Activated CD4-positive, alpha-beta memory T cell treated with anti-CD3 and anti-CD28 coated beads, Interleukin-2, amount 10 ng/mL, durations not matched to agents 7 days and 5 days (primary cell): ENCODE results near the gene SLC2A10. TPM values are rescaled to one million over a fixed set of nuclear protein-coding genes. Genes with fewer than 3 reads are reported as not detected.

Experiments
- CTCF ChIA-PET: fragments of 350-600 bp; sonication (Branson Sonifier 250); formaldehyde crosslinking; loops from one replicate; lab custom pipeline; 2021; ENCODE audit warnings: antibody characterized with exemption, inconsistent platforms; lab: Charles Lee
- POLR2A ChIA-PET: fragments of 350-600 bp; sonication (Branson Sonifier 250); formaldehyde crosslinking; loops from one replicate; lab custom pipeline; 2021; ENCODE audit warnings: antibody characterized with exemption; lab: Charles Lee
- DNase-seq: peaks from one replicate; pipeline ENCODE4 v3.0.0-alpha.2; 2020
- H3K27ac Mint-ChIP-seq: one replicate; pipeline ENCODE4 v1.8.0; 2021; ENCODE audit warnings: mild to moderate bottlenecking, mixed read lengths
- H3K27me3 Mint-ChIP-seq: one replicate; pipeline ENCODE4 v1.8.0; 2021; ENCODE audit warnings: mixed read lengths
- H3K36me3 Mint-ChIP-seq: one replicate; pipeline ENCODE4 v1.8.0; 2021; ENCODE audit warnings: low read depth, mixed read lengths
- H3K4me1 Mint-ChIP-seq: one replicate; pipeline ENCODE4 v1.8.0; 2021; ENCODE audit warnings: mixed read lengths
- H3K4me3 Mint-ChIP-seq: one replicate; pipeline ENCODE4 v1.8.0; 2021; ENCODE audit warnings: mild to moderate bottlenecking, mixed read lengths
- H3K9me3 Mint-ChIP-seq: one replicate; pipeline ENCODE4 v1.8.0; 2021; ENCODE audit warnings: mixed read lengths
- total RNA-seq, 2 experiments: library from RNA; stranded (reverse); gene quantifications; one replicate each; pipeline ENCODE4 v1.2.3, GENCODE V29; 2021

Gene SLC2A10
- total RNA-seq, 2 experiments from 2014 or later, result not detected

DNA sequence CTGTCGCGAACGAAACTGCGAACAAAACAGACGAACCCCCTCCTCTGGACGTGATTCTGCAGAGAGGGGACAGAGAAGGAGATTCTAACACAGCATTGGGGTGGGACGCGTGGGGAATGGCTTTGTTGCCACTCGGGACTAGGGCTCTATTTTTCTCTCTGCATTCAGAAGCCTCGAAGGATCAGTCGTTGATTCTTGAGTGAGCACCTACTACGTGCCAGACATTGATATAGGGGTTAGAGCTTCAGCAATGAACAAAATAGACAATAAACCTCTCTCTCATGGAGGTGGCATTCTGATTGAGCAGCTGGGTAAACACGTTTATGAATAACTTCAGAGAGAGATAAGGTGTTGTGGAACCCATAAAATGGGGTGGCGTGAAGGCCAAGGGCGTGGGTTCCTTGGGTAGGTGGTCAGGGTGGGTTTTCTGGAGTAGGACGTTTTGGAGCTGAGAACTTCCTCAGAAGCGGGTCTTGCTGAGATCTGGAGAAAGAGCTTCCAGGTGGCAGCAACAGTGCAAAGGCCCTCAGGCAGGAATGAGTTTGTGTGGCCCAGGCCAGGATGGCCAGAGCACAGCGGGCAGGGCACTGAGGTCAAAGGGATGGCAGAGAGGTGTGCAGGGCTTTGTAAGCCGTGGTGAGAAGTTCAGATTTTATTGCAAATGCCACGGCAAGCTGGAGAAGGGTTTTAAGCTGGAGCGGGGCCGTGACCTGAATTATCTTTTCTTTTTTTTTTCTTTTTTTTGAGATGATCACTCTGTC lies 884 bp downstream of the SLC2A10 start:
- H3K4me3 Mint-ChIP-seq, result no peak overlapping the region
- H3K4me1 Mint-ChIP-seq, result peaks cover 2% of the 10 kb centered on the region
- CTCF ChIA-PET, result no interaction called here
- peaks cover 52% of the 10 kb centered on the region for H3K27me3 Mint-ChIP-seq
- no peak for DNase-seq
- H3K36me3 Mint-ChIP-seq, result no peaks in the 10 kb centered on the region
- POLR2A ChIA-PET, result no interaction called here
- H3K9me3 Mint-ChIP-seq, result no peaks in the 10 kb centered on the region
- no peak overlapping the region for H3K27ac Mint-ChIP-seq

DNA sequence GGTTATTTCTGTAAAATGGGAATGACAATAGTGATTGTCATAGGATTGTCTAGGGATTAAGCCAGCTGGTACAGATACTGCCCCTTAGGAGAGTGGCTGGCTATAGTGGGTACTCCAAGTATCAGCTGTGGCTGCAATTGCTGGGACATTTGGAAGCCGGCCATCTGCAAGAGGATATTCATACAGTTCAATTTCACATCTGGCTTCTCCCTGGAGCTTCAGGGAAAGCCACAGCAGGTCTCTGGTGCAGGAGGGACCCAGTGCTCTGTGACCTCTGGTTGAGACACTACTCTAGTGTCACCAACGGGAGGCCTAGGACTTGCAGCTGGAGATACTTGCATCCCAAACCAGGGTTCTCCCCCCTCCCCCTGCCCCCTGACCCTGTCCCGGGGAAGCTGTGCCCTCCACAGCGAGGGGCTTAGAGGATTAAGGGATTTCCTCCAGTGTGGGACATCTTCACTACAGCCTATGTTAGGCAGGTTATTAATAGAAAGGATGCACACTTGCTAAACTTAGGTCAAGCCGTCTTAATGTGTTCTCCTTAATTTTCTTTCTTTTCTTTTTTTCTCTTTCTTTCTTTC lies 2.7 kb downstream of the SLC2A10 start:
- Mint-ChIP-seq H3K4me3 (no peak overlapping the region), H3K27me3 (peaks cover 43% of the 10 kb centered on the region), H3K4me1 (peaks cover 2% of the 10 kb centered on the region), H3K9me3 (no peaks in the 10 kb centered on the region), H3K36me3 (no peaks in the 10 kb centered on the region), H3K27ac (no peak overlapping the region)
- POLR2A ChIA-PET, result no interaction called here
- CTCF ChIA-PET, result interaction anchor here (0.9 kb wide), 1 partner anchor 8 kb away, joined by 3 read pairs; no protein-coding TSS in a partner anchor
- DNase-seq, result no peak

DNA sequence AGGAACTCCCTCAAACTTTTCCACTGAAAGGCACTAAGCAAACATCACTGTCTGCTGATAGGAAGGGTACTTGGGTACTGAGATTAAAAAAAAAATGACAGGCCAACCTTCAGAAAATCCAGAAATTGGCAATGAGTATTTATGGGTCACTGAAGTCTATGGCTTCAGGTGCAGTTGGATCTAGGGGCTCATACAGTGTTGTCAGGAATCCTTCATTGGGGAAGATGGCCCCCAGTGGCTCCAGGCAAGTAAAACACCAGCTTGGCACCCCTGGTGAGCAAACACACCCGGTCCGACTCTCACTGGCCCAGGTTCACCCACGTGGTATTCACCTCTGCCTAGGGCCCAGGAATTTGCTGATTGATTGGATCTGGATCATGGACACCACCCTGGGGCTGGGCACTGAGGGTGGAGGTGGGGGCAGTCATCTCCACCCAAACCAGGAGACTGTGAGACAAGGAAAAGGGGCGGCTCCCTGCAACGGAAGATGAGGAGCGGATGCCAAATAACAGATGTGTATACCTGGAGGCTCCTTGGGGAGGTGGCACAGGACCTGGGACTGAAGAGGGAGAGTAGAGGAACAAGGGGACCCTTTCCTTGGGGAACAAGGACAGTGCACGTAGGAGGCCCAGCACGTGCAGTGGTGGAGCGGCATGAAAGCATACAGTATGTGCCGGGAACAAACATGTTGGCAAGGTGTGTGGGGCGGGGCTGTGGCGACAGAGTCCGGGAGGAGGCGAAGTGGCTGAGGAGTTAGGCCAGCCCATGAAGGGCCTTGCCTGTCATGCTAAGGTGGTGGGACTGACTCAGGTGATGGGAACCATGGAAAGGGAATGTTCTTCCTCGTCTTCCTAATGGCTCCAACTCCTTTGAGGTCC lies 4.7 kb downstream of the SLC2A10 start:
- CTCF ChIA-PET, result no interaction called here
- DNase-seq, result no peak
- Mint-ChIP-seq H3K27ac (no peak overlapping the region), H3K36me3 (no peaks in the 10 kb centered on the region), H3K4me1 (no peaks in the 10 kb centered on the region), H3K9me3 (no peaks in the 10 kb centered on the region), H3K4me3 (no peak overlapping the region), H3K27me3 (peaks cover 22% of the 10 kb centered on the region)
- POLR2A ChIA-PET, result no interaction called here

DNA sequence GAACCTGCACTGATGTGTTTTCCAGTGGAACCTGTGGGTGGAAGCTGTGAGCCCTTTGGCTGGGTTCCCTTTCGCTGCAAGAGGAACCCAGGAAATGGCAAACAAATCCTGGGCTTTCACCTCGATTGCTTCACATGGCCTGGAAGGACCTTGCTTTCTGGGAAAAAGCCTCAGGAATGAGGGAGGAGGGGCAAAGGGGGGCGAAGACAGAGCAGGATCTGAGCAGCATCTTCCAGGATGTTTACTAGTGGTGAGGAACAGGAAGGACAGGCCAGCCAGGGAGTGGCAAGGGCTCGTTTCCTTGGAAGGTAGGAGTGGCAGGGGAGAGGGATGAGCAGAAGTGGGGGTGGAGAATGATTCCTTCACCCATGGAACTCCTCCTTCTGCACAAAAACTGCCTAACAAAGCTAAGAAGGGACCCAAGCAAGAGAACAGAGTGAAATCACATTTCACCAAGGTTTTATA lies 5.9 kb downstream of the SLC2A10 start:
- H3K4me1 Mint-ChIP-seq, result no peaks in the 10 kb centered on the region
- ChIA-PET CTCF (no interaction called here), POLR2A (no interaction called here)
- H3K9me3 Mint-ChIP-seq, result peaks cover 2% of the 10 kb centered on the region
- no peak overlapping the region for H3K4me3 Mint-ChIP-seq
- DNase-seq, result no peak
- no peaks in the 10 kb centered on the region for H3K36me3 Mint-ChIP-seq
- H3K27ac Mint-ChIP-seq, result no peak overlapping the region
- H3K27me3 Mint-ChIP-seq, result peaks cover 16% of the 10 kb centered on the region

DNA sequence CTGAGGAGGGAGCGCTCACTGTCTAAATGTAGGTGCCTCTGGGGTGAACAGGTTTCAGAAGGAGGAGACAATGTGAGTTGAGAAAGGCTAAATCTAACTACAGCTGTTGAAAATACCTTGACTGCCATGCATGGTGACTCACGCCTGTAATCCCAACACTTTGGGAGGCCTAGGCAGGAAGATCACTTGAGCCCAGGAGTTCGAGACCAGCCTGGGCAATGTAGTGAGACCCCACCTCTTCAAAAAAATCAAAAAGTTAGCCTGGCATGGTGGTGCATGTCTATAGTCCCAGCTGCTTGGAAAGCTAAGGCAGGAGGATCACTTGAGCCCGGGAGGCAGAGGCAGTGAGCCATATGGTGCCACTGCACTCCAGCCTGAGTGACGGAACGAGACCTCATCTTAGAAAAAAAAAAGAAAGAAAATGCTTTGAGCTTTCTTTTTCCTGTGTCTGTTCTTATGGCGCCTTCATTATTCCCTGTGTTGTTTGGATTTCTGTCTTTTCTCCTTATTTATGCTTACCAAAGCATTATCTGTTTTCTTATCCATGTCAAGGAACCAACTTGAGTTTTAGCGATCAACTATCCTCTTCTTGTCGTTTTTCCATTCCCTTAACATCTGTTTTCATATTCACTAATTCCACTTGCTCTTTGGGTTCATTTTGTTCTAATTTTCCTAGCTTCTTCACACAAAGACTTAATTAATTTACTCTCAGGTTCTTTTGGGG lies 8.5 kb downstream of the SLC2A10 start:
- H3K27me3 Mint-ChIP-seq, result peaks cover 2% of the 10 kb centered on the region
- H3K4me1 Mint-ChIP-seq, result no peaks in the 10 kb centered on the region
- H3K27ac Mint-ChIP-seq, result no peak overlapping the region
- H3K36me3 Mint-ChIP-seq, result no peaks in the 10 kb centered on the region
- DNase-seq, result no peak
- CTCF ChIA-PET, result no interaction called here
- POLR2A ChIA-PET, result no interaction called here
- peaks cover 2% of the 10 kb centered on the region for H3K9me3 Mint-ChIP-seq
- H3K4me3 Mint-ChIP-seq, result no peak overlapping the region

DNA sequence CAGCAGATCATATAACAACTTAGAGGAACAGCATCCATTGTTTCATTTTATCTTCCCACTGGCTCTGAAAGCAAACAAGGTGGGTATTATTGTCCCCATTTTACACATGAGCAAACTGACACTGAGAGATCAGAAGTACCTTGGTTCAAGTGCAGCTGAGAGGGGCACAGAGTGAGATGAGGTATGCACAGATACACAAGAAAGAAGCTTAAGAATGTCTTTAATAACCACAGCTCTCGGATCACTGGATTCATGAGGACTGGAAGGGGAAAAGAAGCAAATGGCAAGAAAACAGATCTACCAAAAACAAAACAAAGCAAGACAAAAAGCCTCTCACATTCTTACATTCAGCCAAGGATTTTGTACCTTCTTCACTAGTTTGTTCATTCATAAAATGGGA lies 10.6 kb downstream of the SLC2A10 start:
- H3K36me3 Mint-ChIP-seq, result no peaks in the 10 kb centered on the region
- ChIA-PET POLR2A (no interaction called here), CTCF (interaction anchor here (0.6 kb wide), 1 partner anchor 39 kb away, joined by 4 read pairs; no protein-coding TSS in a partner anchor)
- H3K4me3 Mint-ChIP-seq, result no peak overlapping the region
- H3K4me1 Mint-ChIP-seq, result no peaks in the 10 kb centered on the region
- H3K27me3 Mint-ChIP-seq, result peaks cover 2% of the 10 kb centered on the region
- peaks cover 2% of the 10 kb centered on the region for H3K9me3 Mint-ChIP-seq
- no peak for DNase-seq
- H3K27ac Mint-ChIP-seq, result no peak overlapping the region

DNA sequence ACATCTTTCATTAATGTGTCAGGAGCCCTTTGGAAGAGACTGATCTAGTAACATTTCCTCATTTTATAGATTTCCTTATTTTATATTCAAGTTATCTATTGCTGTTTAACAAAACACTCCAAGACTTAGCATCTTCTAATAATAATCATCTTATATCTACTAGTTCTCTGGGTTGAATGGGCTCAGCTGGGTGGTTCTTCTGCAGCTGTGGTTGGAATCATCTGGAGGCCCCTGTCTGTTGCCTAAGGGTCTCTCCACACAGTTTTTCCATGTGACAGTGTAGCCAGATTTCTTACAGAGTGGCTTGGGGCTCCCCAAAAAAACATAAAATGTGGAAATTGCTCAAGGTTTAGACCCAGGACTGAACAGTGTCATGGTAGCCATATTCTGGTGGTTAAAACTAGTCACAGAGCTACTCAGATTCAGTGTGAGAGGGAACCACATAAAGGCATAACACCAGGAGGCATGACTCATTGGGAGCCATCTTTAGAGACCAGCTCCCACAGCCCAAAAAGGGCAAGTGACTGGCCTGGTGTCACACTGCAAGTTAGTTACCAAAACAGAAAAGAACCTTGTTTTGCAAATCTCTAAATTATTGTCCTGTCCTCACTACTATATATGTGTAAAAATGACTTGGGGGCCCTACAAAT lies 11.5 kb downstream of the SLC2A10 start:
- CTCF ChIA-PET, result no interaction called here
- no peak overlapping the region for H3K27ac Mint-ChIP-seq
- no peak overlapping the region for H3K4me3 Mint-ChIP-seq
- no peaks in the 10 kb centered on the region for H3K4me1 Mint-ChIP-seq
- H3K9me3 Mint-ChIP-seq, result peaks cover 2% of the 10 kb centered on the region
- no peak for DNase-seq
- H3K27me3 Mint-ChIP-seq, result peaks cover 2% of the 10 kb centered on the region
- no peaks in the 10 kb centered on the region for H3K36me3 Mint-ChIP-seq
- POLR2A ChIA-PET, result no interaction called here

DNA sequence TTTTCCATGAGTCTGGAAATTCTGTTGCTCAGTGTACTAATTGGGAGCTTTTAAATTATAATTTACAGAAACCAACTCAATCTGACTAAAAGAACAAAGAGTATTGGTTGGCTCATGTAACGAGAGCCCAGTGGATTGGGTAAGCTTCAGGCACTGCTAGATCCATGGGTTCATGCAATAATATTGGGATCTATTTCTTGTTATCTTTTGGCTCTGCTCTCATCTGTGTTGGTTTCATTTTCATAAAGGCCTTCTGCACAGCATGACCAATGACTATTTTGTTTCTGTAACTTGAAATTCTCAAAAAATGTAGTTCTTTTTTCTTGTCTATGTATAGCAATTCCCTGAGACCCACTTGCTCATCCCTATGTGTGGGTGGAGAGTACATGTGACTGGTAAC lies 12.0 kb downstream of the SLC2A10 start:
- ChIA-PET POLR2A (no interaction called here), CTCF (no interaction called here)
- Mint-ChIP-seq H3K27me3 (peaks cover 2% of the 10 kb centered on the region), H3K36me3 (no peaks in the 10 kb centered on the region), H3K4me3 (no peak overlapping the region), H3K27ac (no peak overlapping the region), H3K4me1 (no peaks in the 10 kb centered on the region), H3K9me3 (peaks cover 2% of the 10 kb centered on the region)
- no peak for DNase-seq

DNA sequence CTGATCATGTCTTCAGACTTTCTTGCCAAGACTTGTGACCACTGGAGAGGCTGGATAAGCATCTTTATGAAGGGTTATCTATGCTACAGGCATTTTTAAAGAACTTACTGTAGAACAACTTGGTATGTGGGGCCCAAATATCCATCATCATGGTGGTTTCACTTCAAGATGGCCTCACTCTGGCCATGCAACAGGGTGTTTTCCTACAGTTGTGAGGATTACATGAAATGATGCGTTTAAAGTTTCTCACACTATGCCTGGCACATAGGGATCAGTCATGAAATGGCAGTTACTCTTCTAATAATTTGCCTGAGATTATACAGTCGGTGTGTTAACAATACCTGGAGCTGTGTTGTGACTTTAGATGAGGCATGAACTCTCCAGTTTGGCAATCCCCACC lies 13.0 kb downstream of the SLC2A10 start:
- no peak for DNase-seq
- no peaks in the 10 kb centered on the region for H3K27me3 Mint-ChIP-seq
- no peak overlapping the region for H3K4me3 Mint-ChIP-seq
- H3K4me1 Mint-ChIP-seq, result no peaks in the 10 kb centered on the region
- H3K27ac Mint-ChIP-seq, result no peak overlapping the region
- POLR2A ChIA-PET, result no interaction called here
- H3K9me3 Mint-ChIP-seq, result peaks cover 2% of the 10 kb centered on the region
- CTCF ChIA-PET, result interaction anchor here (0.7 to 1.1 kb wide), 2 partner anchors 25 to 26 kb away, joined by 3 to 4 read pairs; no protein-coding TSS in a partner anchor
- no peaks in the 10 kb centered on the region for H3K36me3 Mint-ChIP-seq

DNA sequence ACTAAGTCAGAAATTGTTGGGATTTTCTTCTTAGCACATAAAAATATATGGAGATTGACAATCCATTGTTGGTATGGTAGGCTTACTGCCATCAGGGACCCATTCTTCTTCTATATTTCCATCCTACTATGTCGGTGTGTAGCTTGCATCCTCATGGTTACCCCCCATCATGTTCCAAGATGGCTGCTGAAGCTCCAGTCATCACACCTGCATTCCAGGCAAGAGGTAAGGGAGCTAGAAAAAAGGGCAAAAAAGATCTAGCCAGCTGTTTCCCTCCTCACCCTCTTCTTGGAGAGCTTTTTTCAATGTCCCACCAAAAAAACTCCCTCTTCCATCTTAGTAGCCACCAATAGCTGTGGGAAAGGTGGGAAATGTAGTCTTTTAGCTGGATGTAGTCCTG lies 13.6 kb downstream of the SLC2A10 start:
- POLR2A ChIA-PET, result no interaction called here
- Mint-ChIP-seq H3K4me3 (no peak overlapping the region), H3K27me3 (no peaks in the 10 kb centered on the region), H3K27ac (no peak overlapping the region), H3K9me3 (peaks cover 2% of the 10 kb centered on the region), H3K36me3 (no peaks in the 10 kb centered on the region), H3K4me1 (no peaks in the 10 kb centered on the region)
- CTCF ChIA-PET, result interaction anchor here (1.1 kb wide), 1 partner anchor 26 kb away, joined by 4 read pairs; no protein-coding TSS in a partner anchor
- DNase-seq, result no peak

DNA sequence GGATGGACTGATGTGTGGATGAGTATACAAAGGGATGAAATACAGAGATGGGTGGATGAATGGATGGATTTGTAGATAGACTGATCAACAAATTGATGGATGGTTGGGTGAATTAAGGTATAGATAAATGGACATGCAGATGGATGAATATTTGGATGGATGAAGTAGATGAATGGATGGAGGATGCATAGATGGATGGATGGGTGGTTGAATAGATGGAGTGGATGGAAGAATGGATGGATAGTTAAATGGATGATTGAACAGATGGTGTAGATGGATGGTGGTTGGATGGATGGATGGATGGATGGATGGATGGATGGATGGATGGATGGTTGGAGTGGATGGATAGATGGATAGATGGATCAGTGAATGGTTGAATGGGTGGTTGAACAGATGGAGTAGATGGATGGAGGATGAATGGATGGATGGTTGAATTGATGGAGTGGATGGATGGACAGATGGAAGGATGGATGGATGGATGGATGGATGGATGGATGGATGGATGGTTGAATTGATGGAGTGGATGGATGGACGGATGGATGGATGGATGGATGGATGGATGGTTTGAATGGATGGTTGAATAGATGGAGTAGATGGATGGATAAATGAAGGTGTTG lies 15.0 kb downstream of the SLC2A10 start:
- Mint-ChIP-seq H3K9me3 (peaks cover 2% of the 10 kb centered on the region), H3K4me1 (no peaks in the 10 kb centered on the region), H3K27me3 (no peaks in the 10 kb centered on the region), H3K27ac (no peak overlapping the region), H3K4me3 (no peak overlapping the region), H3K36me3 (no peaks in the 10 kb centered on the region)
- ChIA-PET POLR2A (no interaction called here), CTCF (no interaction called here)
- DNase-seq, result no peak
